NK-92 (cell line): ENCODE results near the gene LONRF2.

Source experiments
- DNase-seq: peaks from one replicate; lab custom pipeline; 2025; ENCODE audit not compliant: unreplicated experiment; lab: John Stamatoyannopoulos, UW

Gene LONRF2

GRCh38 chr2:100276716-100277115 is 45.6 kb downstream of the LONRF2 start:
- no peak for DNase-seq

GRCh38 chr2:100275200-100275589 is 47.1 kb downstream of the LONRF2 start:
- no peak for DNase-seq

- no peak for DNase-seq
These were observed 47.6 kb downstream of the LONRF2 start for GRCh38 chr2:100274566-100275199.

- DNase-seq = no peak
These were observed 48.2 kb downstream of the LONRF2 start for GRCh38 chr2:100274076-100274475.

GRCh38 chr2:100273387-100273786 is 48.9 kb downstream of the LONRF2 start:
- no peak for DNase-seq

- no peak for DNase-seq
These were observed 49.4 kb downstream of the LONRF2 start for GRCh38 chr2:100272841-100273329.

DNA sequence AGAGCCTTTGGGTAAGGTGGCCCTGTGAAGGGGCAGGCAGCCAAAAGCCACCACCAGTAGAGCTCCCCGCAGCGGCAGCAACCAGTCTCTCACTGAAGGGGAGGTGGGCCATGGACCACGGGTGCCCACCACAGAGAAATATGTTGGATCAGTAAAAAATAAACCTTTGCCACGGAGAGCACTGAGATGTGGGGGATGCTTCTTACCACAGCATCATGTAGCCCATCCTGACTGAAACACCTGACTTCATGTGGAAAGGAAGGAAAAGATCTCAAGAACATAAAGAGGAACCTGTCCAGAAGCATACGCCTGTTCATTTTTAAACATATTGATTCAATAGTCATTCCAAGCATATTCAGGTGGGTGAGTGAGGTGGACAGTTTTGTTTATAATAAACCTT is 51.1 kb downstream of the LONRF2 start:
- no peak for DNase-seq

GRCh38 chr2:100270381-100271146 is 51.7 kb downstream of the LONRF2 start:
- no peak for DNase-seq

DNA sequence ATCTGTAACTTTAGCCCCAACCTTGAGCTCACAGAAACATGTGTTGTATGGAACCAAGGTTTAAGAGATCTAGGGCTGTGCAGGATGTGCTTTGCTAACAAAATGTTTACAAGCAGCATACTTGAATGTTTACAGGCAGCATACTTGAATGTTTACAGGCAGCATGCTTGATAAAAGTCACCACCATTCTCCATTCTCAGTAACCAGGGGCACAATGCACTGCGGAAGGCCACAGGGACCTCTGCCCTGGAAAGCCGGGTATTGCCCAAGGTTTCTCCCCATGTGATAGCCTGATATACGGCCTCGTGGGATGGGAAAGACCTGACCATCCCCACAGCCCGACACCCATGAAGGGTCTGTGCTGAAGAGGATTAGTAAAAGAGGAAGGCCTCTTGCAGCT is 52.4 kb downstream of the LONRF2 start:
- DNase-seq = no peak

- DNase-seq = no peak
These were observed 53.3 kb downstream of the LONRF2 start for GRCh38 chr2:100268986-100269385.

DNA sequence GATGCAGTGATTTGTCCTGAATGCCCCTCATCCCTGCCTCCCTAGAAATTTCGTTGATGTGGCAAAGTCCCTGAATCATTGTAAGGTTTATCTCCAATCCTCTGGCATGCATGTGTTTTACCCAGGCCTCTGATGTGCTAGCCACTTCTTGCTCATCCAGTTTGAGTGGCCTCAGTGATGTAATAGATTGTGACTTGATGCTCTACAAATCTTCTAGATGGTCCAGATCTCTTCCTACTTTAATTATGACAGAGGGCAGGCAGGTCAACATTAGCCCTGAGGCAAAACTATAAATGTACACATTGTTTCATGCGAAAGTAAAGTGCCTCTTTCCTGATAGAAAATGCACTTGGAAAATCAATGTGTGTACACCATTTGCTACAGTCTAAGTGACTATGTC is 54.5 kb downstream of the LONRF2 start:
- DNase-seq = no peak

DNA sequence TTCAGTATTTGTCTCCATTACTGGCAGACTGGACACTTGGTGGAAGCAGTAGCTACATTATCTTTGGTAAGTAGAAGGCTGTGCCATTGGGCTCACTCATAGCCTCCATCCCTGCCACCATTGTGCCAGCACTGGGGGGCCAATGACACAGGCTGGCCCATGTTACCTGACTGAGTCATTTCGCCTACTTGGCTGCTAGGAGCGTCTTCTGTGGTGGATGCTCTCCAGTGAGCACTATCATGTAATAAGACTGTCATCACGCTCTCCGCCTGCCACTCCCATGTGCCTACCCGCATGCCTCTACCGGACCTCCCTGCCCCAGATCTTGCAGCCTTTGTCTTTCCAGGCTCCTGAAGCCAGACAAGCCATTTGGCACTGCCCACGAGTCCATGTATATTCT is 56.2 kb downstream of the LONRF2 start:
- no peak for DNase-seq

GRCh38 chr2:100265226-100265625 is 57.1 kb downstream of the LONRF2 start:
- DNase-seq = no peak

DNA sequence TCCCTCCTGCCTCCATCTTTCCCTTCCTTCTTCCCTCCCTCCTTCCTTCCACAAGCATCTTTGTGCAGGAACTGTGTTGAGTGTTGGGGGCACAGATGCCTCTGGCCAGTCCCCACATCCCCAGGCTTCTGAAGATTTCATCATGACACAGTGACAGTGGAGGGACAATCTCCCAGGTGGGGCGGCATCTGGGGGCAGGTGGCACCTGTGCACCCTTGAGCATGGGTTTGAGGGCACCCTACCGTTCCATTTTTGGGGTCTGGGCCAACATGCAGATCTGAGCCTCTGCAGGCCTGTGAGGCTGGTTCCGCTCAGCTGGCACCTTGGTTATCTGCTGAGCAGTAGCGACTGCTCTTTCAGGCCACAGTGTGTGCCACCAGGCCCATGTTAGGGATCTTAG is 57.6 kb downstream of the LONRF2 start:
- no peak for DNase-seq

DNA sequence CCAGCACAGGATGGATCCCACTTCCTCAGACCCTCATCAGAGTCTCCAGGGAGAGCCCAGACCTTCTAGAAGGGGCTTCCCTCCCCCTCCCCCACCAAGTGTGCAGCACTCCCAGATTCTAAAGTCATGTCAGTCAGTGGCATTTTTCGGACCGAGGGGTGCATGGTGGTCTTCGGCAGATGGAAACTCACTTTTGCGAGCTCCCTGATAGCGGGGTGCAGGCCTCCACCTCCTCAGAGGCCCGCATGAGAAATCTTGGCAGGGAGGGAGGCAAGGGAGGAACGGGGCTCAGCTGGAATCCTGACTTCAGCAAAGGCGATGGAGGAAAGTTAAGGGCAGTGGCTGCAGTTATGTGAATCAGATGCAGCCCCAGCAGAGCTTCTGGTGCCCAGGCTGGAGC is 58.2 kb downstream of the LONRF2 start:
- DNase-seq = no peak

DNA sequence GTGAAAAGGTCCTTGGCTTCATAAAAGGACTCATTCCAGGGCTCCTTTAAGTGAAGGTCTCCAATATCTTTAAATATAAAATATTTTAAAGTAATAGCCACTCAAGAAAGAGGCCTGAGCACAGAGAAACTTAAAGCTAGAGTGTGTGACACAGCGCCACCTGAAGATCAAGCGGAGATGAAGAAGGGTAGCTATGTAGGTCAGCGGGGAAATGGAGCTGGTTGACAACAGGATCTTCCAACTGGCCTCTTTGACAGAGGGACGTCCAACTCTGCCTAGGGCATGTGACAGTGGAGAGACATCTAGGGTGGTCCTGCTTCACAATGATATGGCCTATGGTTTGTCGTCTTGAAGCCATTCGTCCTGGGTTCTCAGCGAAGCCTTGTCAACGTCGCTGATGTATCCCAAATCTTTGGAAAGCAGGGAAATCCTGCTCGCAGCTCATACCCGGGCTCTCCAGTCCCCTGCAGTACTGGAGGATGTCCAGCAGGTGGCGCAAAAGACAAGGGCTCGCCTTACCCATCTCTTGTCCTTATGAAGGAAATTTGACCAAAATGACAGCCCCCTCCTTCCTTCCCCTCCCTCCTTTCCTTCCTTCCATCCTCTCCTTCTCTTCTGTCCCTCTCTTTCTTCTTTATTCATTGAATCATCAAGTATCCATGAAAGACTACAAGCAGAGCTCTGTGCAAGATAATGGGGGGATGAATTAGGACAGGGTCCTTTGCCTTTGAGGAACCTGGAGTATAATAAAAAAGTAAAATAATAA is 59.6 kb downstream of the LONRF2 start:
- DNase-seq = no peak

GRCh38 chr2:100262046-100262445 is 60.3 kb downstream of the LONRF2 start:
- no peak for DNase-seq

GRCh38 chr2:100260712-100261620 is 61.3 kb downstream of the LONRF2 start:
- DNase-seq = no peak

DNA sequence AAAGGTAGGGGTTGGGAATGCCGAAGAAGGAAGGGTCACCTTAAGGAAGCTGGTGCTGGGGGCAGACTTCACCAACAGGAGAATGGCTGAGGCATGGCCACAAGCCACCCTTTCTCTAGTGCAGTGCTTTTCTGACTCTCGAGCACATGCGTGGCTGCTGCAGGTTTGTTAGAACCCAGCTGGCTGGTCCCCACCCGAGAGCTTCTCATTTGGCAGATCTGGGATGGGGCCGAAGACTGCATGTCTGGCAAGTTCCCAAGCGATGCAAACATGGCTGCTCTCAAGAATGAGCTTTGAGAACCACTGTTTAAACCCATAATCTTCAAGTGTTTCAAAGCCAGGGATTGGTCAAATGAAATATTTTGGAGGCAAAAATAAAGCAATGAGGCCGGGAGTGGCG is 63.2 kb downstream of the LONRF2 start:
- DNase-seq = no peak

- DNase-seq = no peak
These were observed 64.4 kb downstream of the LONRF2 start for GRCh38 chr2:100257939-100258338.

GRCh38 chr2:100256849-100257248 is 65.5 kb downstream of the LONRF2 start:
- no peak for DNase-seq
